ENCODE data around the gene CD5L.

Gene CD5L

GRCh38 chr1:157838966-157839365 is 2.6 kb downstream of the CD5L start:
- Histone ChIP-seq H3K4me3 (ENCODE audit: low read length in 2 of 2) (no peak overlapping the region), H3K36me3 (replicated peaks in 1 of 2; ENCODE audit: control insufficient read depth in 2 of 2, insufficient read depth in 2 of 2, low read length in 2 of 2) (no peaks in the 10 kb centered on the region), H4K8ac (ENCODE audit: low read depth, low read length) (no peak overlapping the region), H3K23ac (ENCODE audit: low read depth, low read length, poor library complexity) (no peak overlapping the region), H3K9me3 (replicated peaks in 1 of 2; ENCODE audit: control insufficient read depth in 2 of 2, insufficient read depth in 1 of 2, low read depth in 1 of 2, low read length in 2 of 2) (no peaks in the 10 kb centered on the region), H2BK15ac (ENCODE audit: low read length) (no peak overlapping the region), H2AFZ (ENCODE audit: low read length) (no peak overlapping the region), H2BK5ac (ENCODE audit: low read length) (no peak overlapping the region), H4K91ac (ENCODE audit: low read depth, low read length, poor library complexity) (no peak overlapping the region), H3K18ac (ENCODE audit: low read length) (no peak overlapping the region), H3K4me1 (ENCODE audit: control insufficient read depth in 2 of 2, insufficient read depth in 1 of 2, low read depth in 1 of 2, low read length in 2 of 2) (no peaks in the 10 kb centered on the region), H2BK120ac (ENCODE audit: low read depth, low read length) (no peak overlapping the region), H3K4me2 (ENCODE audit: insufficient read depth, low read length, poor library complexity, severe bottlenecking) (no peak overlapping the region), H3K27ac (replicated peaks; ENCODE audit: low read length) (no peak overlapping the region), H2BK12ac (ENCODE audit: low read length) (no peak overlapping the region), H3K4ac (ENCODE audit: low read length) (no peak overlapping the region), H3K14ac (ENCODE audit: low read length) (no peak overlapping the region), H3K9ac (ENCODE audit: low read depth, low read length, poor library complexity) (no peak overlapping the region), H3K79me1 (ENCODE audit: low read depth, low read length) (no peaks in the 10 kb centered on the region), H2AK5ac (ENCODE audit: low read depth, low read length) (no peak overlapping the region), H3K27me3 (ENCODE audit: control insufficient read depth in 3 of 3, insufficient read depth in 3 of 3, low read depth in 1 of 3, low read length in 3 of 3) (no peaks in the 10 kb centered on the region)
- no peak for DNase-seq (ENCODE audit: low spot score)

DNA sequence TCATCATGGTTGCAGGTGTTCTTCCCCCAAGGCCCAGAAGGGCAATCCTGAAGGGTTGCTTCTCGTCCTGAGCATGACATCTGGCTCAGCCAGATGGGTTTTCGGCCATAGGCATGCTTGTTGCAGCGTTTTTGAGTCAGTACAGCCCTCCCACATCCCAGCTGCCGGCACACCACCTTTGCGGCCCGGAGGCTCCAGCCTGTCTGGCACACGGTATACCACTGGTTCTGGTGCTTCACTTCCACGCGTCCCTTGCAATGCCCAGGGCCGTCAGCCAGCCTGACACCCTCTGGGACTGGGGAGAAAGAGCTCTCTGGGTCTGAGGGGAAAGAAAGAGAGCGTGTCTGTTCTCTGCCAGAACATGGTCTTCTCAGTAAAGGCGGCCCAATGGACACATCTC is 7.2 kb downstream of the CD5L start:
- DNase-seq (ENCODE audit: low spot score): no peak
- WGBS, 2 donors (ENCODE audit: extremely low coverage in 2 of 2, insufficient read length in 2 of 2, insufficient replicate concordance in 1 of 2): no CpG with 5 or more reads among the region's 12 CpGs

DNA sequence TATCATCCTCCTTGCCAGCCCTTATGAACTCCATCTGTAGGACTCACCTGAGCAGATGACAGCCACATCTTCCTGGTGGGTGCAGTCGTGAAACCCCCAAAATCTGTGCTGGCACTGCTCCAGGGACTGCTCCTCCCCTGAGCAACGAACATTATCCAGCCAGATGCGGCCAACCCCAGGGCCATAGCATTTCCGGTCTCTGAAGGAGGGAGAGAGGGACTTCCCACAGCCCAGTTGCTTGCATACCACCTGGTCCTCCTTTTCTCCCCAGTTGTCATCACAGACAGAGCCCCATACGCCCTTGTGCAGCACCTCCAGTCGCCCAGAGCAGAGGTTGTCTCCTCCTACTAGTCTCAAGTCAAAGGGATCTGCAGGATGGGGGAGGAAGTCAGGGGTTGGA is 8.5 kb downstream of the CD5L start:
- no peak overlapping the region for H3K18ac ChIP-seq (ENCODE audit: low read length)
- no peaks in the 10 kb centered on the region for H3K27me3 ChIP-seq (ENCODE audit: control insufficient read depth in 3 of 3, insufficient read depth in 3 of 3, low read depth in 1 of 3, low read length in 3 of 3)
- H3K4me3 ChIP-seq (ENCODE audit: low read length in 2 of 2): no peak overlapping the region
- H2AFZ ChIP-seq (ENCODE audit: low read length): no peak overlapping the region
- H2BK15ac ChIP-seq (ENCODE audit: low read length): no peak overlapping the region
- no peaks in the 10 kb centered on the region for H3K36me3 ChIP-seq (replicated peaks in 1 of 2; ENCODE audit: control insufficient read depth in 2 of 2, insufficient read depth in 2 of 2, low read length in 2 of 2)
- H3K23ac ChIP-seq (ENCODE audit: low read depth, low read length, poor library complexity): no peak overlapping the region
- no peaks in the 10 kb centered on the region for H3K9me3 ChIP-seq (replicated peaks in 1 of 2; ENCODE audit: control insufficient read depth in 2 of 2, insufficient read depth in 1 of 2, low read depth in 1 of 2, low read length in 2 of 2)
- no peak overlapping the region for H2BK12ac ChIP-seq (ENCODE audit: low read length)
- no peak overlapping the region for H3K27ac ChIP-seq (replicated peaks; ENCODE audit: low read length)
- H2AK5ac ChIP-seq (ENCODE audit: low read depth, low read length): no peak overlapping the region
- H3K9ac ChIP-seq (ENCODE audit: low read depth, low read length, poor library complexity): no peak overlapping the region
- H3K4me2 ChIP-seq (ENCODE audit: insufficient read depth, low read length, poor library complexity, severe bottlenecking): no peak overlapping the region
- H4K8ac ChIP-seq (ENCODE audit: low read depth, low read length): no peak overlapping the region
- H3K4ac ChIP-seq (ENCODE audit: low read length): no peak overlapping the region
- no peaks in the 10 kb centered on the region for H3K79me1 ChIP-seq (ENCODE audit: low read depth, low read length)
- no peak for DNase-seq (ENCODE audit: low spot score)
- H3K4me1 ChIP-seq (ENCODE audit: control insufficient read depth in 2 of 2, insufficient read depth in 1 of 2, low read depth in 1 of 2, low read length in 2 of 2): no peaks in the 10 kb centered on the region
- no peak overlapping the region for H3K14ac ChIP-seq (ENCODE audit: low read length)
- no peak overlapping the region for H4K91ac ChIP-seq (ENCODE audit: low read depth, low read length, poor library complexity)
- no CpG with 5 or more reads among the region's 6 CpGs for WGBS, 2 donors (ENCODE audit: extremely low coverage in 2 of 2, insufficient read length in 2 of 2, insufficient replicate concordance in 1 of 2)
- no peak overlapping the region for H2BK120ac ChIP-seq (ENCODE audit: low read depth, low read length)
- H2BK5ac ChIP-seq (ENCODE audit: low read length): no peak overlapping the region

More for the DNA sequence above, 7.2 kb downstream of the CD5L start:
- Histone ChIP-seq H3K4me2 (ENCODE audit: insufficient read depth, low read length, poor library complexity, severe bottlenecking) (no peak overlapping the region), H3K36me3 (replicated peaks in 1 of 2; ENCODE audit: control insufficient read depth in 2 of 2, insufficient read depth in 2 of 2, low read length in 2 of 2) (no peaks in the 10 kb centered on the region), H2BK12ac (ENCODE audit: low read length) (no peak overlapping the region), H4K91ac (ENCODE audit: low read depth, low read length, poor library complexity) (no peak overlapping the region), H3K9ac (ENCODE audit: low read depth, low read length, poor library complexity) (no peak overlapping the region), H3K4me3 (ENCODE audit: low read length in 2 of 2) (peak overlapping the region in 1 of 2 donors; percentile 47), H2AK5ac (ENCODE audit: low read depth, low read length) (no peak overlapping the region), H3K27me3 (ENCODE audit: control insufficient read depth in 3 of 3, insufficient read depth in 3 of 3, low read depth in 1 of 3, low read length in 3 of 3) (no peaks in the 10 kb centered on the region), H4K8ac (ENCODE audit: low read depth, low read length) (no peak overlapping the region), H2BK15ac (ENCODE audit: low read length) (no peak overlapping the region), H3K27ac (replicated peaks; ENCODE audit: low read length) (no peak overlapping the region), H3K4me1 (ENCODE audit: control insufficient read depth in 2 of 2, insufficient read depth in 1 of 2, low read depth in 1 of 2, low read length in 2 of 2) (no peaks in the 10 kb centered on the region), H3K4ac (ENCODE audit: low read length) (no peak overlapping the region), H3K18ac (ENCODE audit: low read length) (no peak overlapping the region), H3K79me1 (ENCODE audit: low read depth, low read length) (no peaks in the 10 kb centered on the region), H2BK120ac (ENCODE audit: low read depth, low read length) (no peak overlapping the region), H2BK5ac (ENCODE audit: low read length) (no peak overlapping the region), H3K14ac (ENCODE audit: low read length) (no peak overlapping the region), H3K9me3 (replicated peaks in 1 of 2; ENCODE audit: control insufficient read depth in 2 of 2, insufficient read depth in 1 of 2, low read depth in 1 of 2, low read length in 2 of 2) (no peaks in the 10 kb centered on the region), H2AFZ (ENCODE audit: low read length) (no peak overlapping the region), H3K23ac (ENCODE audit: low read depth, low read length, poor library complexity) (no peak overlapping the region)

DNA sequence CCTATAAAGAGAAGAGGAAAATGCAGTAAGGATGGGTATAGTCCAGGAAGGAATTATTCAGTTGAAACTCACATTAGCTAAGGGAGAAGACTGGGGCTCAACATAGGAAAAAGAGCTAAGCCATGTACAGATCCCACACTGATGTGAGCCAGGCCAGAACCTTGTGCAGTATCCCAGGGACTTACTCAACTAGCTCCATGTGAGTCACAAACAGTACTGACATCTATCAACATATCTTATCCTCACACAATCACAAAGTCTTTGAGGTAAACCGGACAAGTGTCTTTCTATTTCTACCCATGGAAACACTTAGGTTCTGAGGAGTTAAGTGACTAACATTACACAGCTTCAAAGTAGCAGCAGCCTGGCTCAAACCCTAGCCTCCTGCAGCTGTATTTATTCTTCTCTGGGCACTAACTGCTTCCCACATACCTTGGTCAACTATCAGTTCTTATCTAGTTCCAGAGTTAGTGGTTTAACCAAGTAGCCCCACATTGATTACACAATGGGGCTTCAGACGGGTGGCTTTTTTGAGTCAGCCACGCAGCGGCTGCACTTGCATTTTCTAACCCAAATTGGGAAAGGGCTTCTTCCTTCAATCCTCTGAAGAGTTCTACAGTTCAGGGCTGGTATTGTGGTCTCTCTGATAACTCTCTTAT is 9.5 kb downstream of the CD5L start:
- no peak overlapping the region for H2BK12ac ChIP-seq (ENCODE audit: low read length)
- no peak overlapping the region for H2AFZ ChIP-seq (ENCODE audit: low read length)
- no peaks in the 10 kb centered on the region for H3K9me3 ChIP-seq (replicated peaks in 1 of 2; ENCODE audit: control insufficient read depth in 2 of 2, insufficient read depth in 1 of 2, low read depth in 1 of 2, low read length in 2 of 2)
- no peak overlapping the region for H3K4me2 ChIP-seq (ENCODE audit: insufficient read depth, low read length, poor library complexity, severe bottlenecking)
- H2BK120ac ChIP-seq (ENCODE audit: low read depth, low read length): no peak overlapping the region
- H4K91ac ChIP-seq (ENCODE audit: low read depth, low read length, poor library complexity): no peak overlapping the region
- H3K4ac ChIP-seq (ENCODE audit: low read length): no peak overlapping the region
- no peak overlapping the region for H3K27ac ChIP-seq (replicated peaks; ENCODE audit: low read length)
- H2BK5ac ChIP-seq (ENCODE audit: low read length): no peak overlapping the region
- no peaks in the 10 kb centered on the region for H3K36me3 ChIP-seq (replicated peaks in 1 of 2; ENCODE audit: control insufficient read depth in 2 of 2, insufficient read depth in 2 of 2, low read length in 2 of 2)
- DNase-seq (ENCODE audit: low spot score): no peak
- no peak overlapping the region for H3K23ac ChIP-seq (ENCODE audit: low read depth, low read length, poor library complexity)
- H3K14ac ChIP-seq (ENCODE audit: low read length): no peak overlapping the region
- no CpG with 5 or more reads among the region's 4 CpGs for WGBS, 2 donors (ENCODE audit: extremely low coverage in 2 of 2, insufficient read length in 2 of 2, insufficient replicate concordance in 1 of 2)
- no peaks in the 10 kb centered on the region for H3K27me3 ChIP-seq (ENCODE audit: control insufficient read depth in 3 of 3, insufficient read depth in 3 of 3, low read depth in 1 of 3, low read length in 3 of 3)
- H3K79me1 ChIP-seq (ENCODE audit: low read depth, low read length): no peaks in the 10 kb centered on the region
- H3K4me3 ChIP-seq (ENCODE audit: low read length in 2 of 2): no peak overlapping the region
- H4K8ac ChIP-seq (ENCODE audit: low read depth, low read length): no peak overlapping the region
- no peak overlapping the region for H2AK5ac ChIP-seq (ENCODE audit: low read depth, low read length)
- H3K9ac ChIP-seq (ENCODE audit: low read depth, low read length, poor library complexity): no peak overlapping the region
- no peak overlapping the region for H2BK15ac ChIP-seq (ENCODE audit: low read length)
- H3K4me1 ChIP-seq (ENCODE audit: control insufficient read depth in 2 of 2, insufficient read depth in 1 of 2, low read depth in 1 of 2, low read length in 2 of 2): no peaks in the 10 kb centered on the region
- H3K18ac ChIP-seq (ENCODE audit: low read length): no peak overlapping the region
